Body of pancreas (tissue), 4 donors: ENCODE results near the gene MPND. TPM values are rescaled to one million over a fixed set of nuclear protein-coding genes. Genes with fewer than 3 reads are reported as not detected.

Experiments used
- ATAC-seq: fragments of 150-250 bp; one replicate; pipeline ENCODE4 v1.9.1; 2016
- DNase-seq, 4 donors: peaks; one replicate each; pipeline ENCODE4 v3.0.0-alpha.2; 2019
- H3K27ac ChIP-seq, 4 donors: fragments of 200-600 bp; sonication (generic); 1 replicate in 3 of 4; 2 replicates in 1 of 4; pipeline versions ENCODE4 v1.5.1 to v1.6.1; 2016 to 2019; ENCODE audit warnings: mild to moderate bottlenecking in 1 of 4, mixed read lengths in 1 of 4, moderate library complexity in 1 of 4
- H3K27me3 ChIP-seq, 2 donors: fragments of 200-600 bp; sonication (generic); one replicate each; pipeline ENCODE4 v1.6.0; 2016; ENCODE audit warnings: mild to moderate bottlenecking in 1 of 2
- H3K36me3 ChIP-seq, 2 donors: fragments of 200-600 bp; sonication (generic); replicated peaks in 1 of 2; 2 replicates each; pipeline ENCODE4 v1.5.1; 2016; ENCODE audit warnings: low read depth in 2 of 2; ENCODE audit not compliant: insufficient read depth in 1 of 2
- H3K4me1 ChIP-seq: fragments of 200-600 bp; sonication (generic); one replicate; pipeline ENCODE4 v1.6.0; 2016
- H3K4me3 ChIP-seq, 2 donors: fragments of 200-600 bp; sonication (generic); 1 replicate in 1 of 2; 2 replicates in 1 of 2; pipeline ENCODE4 v1.5.1; 2016 to 2019
- H3K9me3 ChIP-seq, 3 donors: fragments of 200-600 bp; sonication (generic); 1 replicate in 2 of 3; 2 replicates in 1 of 3; pipeline ENCODE4 v1.5.1; 2016
- POLR2A ChIP-seq, 3 donors: fragments of 450-650 bp; IDR thresholded peaks; one replicate each; pipeline ENCODE4 v1.6.1; 2016; ENCODE audit warnings: antibody characterized with exemption in 3 of 3, mild to moderate bottlenecking in 2 of 3
- WGBS, 2 donors: methylation state at CpG; one replicate each; pipeline ENCODE4 v1.1.5; 2017; 5-methylcytosine and 5-hydroxymethylcytosine counted together
- intact Hi-C: fragments of 100-400 bp; cut with DNase I; formaldehyde crosslinking; loops from one replicate; pipeline ENCODE4 v1.15.1; 2023
- total RNA-seq, 2 donors: library from RNA; depleted of rRNA; stranded (reverse); fragments of >200 nt; gene quantifications; one replicate each; pipeline ENCODE4 v1.1.0, GENCODE V29; 2016
- TF ChIP-seq, protein P1 (sequence below), 7 experiments: fragments of 450-650 bp in 4 of 7; fragments of 200-600 bp in 3 of 7; sonication (generic) in 3 of 7; IDR thresholded peaks; one replicate each; pipeline ENCODE4 v1.5.1; 2016 to 2019; ENCODE audit warnings: antibody characterized with exemption in 7 of 7

Gene MPND
- total RNA-seq, 2 donors from 2014 or later = 0.99 to 7.5 TPM

DNA sequence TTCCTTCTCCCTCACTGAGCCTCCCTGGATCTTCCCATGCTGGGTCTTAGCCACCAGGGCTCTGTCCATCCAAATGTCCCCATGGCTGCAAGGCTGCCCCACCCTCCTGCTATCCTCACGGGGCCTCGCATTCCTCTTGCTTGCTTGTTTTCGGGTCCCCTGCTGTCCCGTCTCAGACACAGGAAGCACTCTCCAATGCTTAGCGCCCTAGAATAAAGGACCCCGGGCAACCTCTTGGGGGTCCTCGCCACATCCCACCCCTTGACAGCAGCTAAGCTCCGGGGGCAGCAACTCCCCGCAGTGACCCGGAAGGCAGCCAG is 33.3 kb downstream of the MPND start:
- no peaks in the 10 kb centered on the region for H3K36me3 ChIP-seq
- H3K4me1 ChIP-seq = peaks cover 88% of the 10 kb centered on the region
- intact Hi-C loops = no loop called here
- ATAC-seq = no peak
- DNase-seq = no peak
- H3K27me3 ChIP-seq = no peaks in the 10 kb centered on the region
- peak overlapping the region in 3 of 4 donors; percentile 58 to 81 (median 80) for H3K27ac ChIP-seq
- WGBS, 2 donors = 58 to 75% methylated on average over 10 of the region's 10 CpGs
- TF ChIP-seq POLR2A (IDR thresholded peaks at IDR 0.05) = no peak
- TF ChIP-seq, protein P1, sequence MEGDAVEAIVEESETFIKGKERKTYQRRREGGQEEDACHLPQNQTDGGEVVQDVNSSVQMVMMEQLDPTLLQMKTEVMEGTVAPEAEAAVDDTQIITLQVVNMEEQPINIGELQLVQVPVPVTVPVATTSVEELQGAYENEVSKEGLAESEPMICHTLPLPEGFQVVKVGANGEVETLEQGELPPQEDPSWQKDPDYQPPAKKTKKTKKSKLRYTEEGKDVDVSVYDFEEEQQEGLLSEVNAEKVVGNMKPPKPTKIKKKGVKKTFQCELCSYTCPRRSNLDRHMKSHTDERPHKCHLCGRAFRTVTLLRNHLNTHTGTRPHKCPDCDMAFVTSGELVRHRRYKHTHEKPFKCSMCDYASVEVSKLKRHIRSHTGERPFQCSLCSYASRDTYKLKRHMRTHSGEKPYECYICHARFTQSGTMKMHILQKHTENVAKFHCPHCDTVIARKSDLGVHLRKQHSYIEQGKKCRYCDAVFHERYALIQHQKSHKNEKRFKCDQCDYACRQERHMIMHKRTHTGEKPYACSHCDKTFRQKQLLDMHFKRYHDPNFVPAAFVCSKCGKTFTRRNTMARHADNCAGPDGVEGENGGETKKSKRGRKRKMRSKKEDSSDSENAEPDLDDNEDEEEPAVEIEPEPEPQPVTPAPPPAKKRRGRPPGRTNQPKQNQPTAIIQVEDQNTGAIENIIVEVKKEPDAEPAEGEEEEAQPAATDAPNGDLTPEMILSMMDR (IDR thresholded peaks at IDR 0.05) = no peak
- no peaks in the 10 kb centered on the region for H3K9me3 ChIP-seq
- no peak overlapping the region for H3K4me3 ChIP-seq

DNA sequence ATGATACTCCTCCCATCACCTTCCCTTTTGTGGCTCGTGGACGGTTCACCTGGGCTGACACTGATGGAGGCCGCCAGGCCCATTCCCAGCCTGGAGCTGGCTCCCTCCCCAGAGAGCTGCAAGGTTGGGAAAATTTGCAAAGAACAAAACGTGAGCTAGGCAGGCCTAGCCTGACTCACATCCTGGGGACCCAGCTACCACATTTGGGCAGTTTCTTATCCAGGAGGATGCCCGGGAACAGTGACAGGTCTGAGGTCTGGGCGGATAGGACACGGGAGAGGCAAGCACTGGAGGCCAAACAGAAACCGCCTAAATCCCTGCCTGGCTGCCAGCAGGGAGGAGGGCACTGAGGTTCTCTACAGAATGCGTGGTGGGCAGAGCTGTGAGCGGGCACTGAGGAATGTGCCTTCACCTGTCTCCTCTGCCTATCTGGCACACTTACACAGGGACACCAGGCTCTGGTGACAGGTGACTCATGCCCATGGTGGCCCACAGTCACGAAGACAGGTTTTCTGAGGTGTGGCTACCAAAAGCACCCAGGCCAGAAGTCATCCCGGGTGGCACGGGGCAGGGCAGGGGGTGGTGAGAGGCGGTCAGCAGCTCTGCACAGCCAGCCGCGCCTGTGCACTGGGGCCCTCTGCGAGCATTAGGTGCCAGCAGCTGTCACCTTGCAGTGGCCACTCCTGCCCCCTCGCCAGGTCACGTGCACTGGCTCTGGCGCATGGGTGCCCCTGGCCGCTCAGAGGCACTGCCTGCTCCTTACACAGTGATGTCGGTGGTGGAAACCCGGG is 33.8 kb downstream of the MPND start:
- 22 to 54% methylated on average over 4 to 16 of the region's 23 CpGs for WGBS, 2 donors
- intact Hi-C loops = no loop called here
- no peaks in the 10 kb centered on the region for H3K36me3 ChIP-seq
- no peak overlapping the region for H3K4me3 ChIP-seq
- H3K4me1 ChIP-seq = peaks cover 83% of the 10 kb centered on the region
- DNase-seq (peak; percentile 62 to 84 (median 74)), ATAC-seq (peak; percentile 20)
- no peak for TF ChIP-seq POLR2A (IDR thresholded peaks at IDR 0.05)
- TF ChIP-seq, protein P1 (IDR thresholded peaks at IDR 0.05) = no peak
- H3K9me3 ChIP-seq = no peaks in the 10 kb centered on the region
- H3K27me3 ChIP-seq = no peaks in the 10 kb centered on the region
- peak overlapping the region; percentile 0 to 81 (median 69) for H3K27ac ChIP-seq

DNA sequence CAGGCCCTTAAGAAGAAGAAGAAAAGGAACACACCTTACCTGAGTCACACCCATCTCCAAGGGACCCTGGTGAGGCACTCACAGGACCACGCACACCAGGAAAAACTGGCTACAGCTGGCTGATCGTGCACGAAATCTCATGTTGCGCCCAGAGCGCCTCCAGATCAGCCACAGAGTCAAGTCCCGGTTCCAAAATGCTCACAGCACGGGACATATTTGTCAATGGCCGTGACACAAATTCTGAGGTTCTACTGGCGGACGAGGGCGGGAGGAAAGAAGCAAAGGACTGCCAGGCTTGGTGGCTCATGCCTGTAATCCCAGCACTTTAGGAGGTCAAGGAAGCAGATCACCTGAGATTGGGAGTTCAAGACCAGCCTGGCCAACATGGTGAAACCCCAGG is 35.5 kb downstream of the MPND start:
- Histone ChIP-seq H3K4me1 (peaks cover 73% of the 10 kb centered on the region), H3K27me3 (no peaks in the 10 kb centered on the region), H3K36me3 (no peaks in the 10 kb centered on the region), H3K27ac (peak overlapping the region; percentile 50 to 82 (median 64)), H3K4me3 (no peak overlapping the region), H3K9me3 (no peaks in the 10 kb centered on the region)
- intact Hi-C loops = no loop called here
- no peak for ATAC-seq
- DNase-seq = peak in 1 of 4 donors; percentile 15
- TF ChIP-seq POLR2A (IDR thresholded peaks at IDR 0.05) = no peak
- TF ChIP-seq, protein P1 (IDR thresholded peaks at IDR 0.05) = no peak
- 52 to 77% methylated on average over 5 to 11 of the region's 11 CpGs for WGBS, 2 donors

DNA sequence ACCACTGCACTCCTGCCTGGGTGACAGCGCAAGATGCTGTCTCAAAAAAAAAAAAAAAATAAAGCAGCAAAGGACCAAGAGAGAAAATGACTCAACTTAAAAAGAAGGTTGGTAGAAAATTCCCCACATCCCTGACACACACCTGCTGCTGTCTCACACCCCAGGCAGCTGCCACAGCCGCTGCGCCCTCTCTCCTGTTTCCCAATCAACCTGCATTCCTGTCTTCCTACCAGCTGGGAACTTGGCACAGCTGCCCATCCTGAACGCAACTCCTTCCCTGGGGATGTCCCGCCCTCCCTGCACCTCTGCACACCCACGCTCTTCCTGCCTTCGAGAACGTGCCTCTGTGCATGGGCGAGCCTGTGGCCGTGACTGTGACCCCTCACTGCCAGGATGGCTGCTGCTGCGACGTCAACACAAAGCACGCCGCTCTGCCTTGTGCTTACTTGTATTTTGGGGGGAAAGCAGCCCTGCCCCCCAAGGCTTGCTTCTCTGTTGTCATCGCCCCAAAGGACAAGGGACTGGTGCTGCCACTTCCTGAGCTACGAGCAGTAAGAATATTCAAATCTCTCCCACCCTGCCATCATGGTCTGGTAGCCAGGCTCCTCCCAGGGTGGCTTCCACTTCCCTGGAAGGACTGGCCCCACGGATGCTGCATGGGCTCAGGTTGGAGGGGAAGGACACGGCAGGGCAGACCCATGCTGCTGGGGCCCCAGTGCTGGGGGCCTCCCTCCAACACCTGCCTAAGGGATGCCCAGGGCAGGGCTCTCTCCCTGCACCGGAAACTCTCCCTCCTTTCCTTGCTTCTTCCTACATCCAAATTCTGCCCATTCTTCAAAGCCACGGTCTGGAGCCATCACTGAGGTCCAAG is 36.3 kb downstream of the MPND start:
- Histone ChIP-seq H3K4me1 (peaks cover 72% of the 10 kb centered on the region), H3K36me3 (no peaks in the 10 kb centered on the region), H3K4me3 (no peak overlapping the region), H3K27ac (peak overlapping the region; percentile 50 to 82 (median 64)), H3K9me3 (no peaks in the 10 kb centered on the region), H3K27me3 (no peaks in the 10 kb centered on the region)
- TF ChIP-seq, protein P1 (IDR thresholded peaks at IDR 0.05) = peak in 1 of 7 experiments; percentile 18
- no peak for TF ChIP-seq POLR2A (IDR thresholded peaks at IDR 0.05)
- ATAC-seq (peak; percentile 86), DNase-seq (peak; percentile 90 to 94 (median 94))
- intact Hi-C loops = no loop called here
- WGBS, 2 donors = 22 to 44% methylated on average over 7 to 20 of the region's 20 CpGs
